ENCODE measurements around the gene PHLDB3. TPM values are rescaled to one million over a fixed set of nuclear protein-coding genes. Genes with fewer than 3 reads are reported as not detected.

Gene PHLDB3
- total RNA-seq, 2 donors from 2014 or later = 7.7 to 13.5 TPM

GRCh38 chr19:43533546-43534304, 29.2 kb upstream of the PHLDB3 start:
- peak overlapping the region; percentile 93 for H3K27ac Mint-ChIP-seq
- H3K9ac ChIP-seq (ENCODE audit: extremely low read depth, low read length, poor library complexity, severe bottlenecking) = no peak overlapping the region

DNA sequence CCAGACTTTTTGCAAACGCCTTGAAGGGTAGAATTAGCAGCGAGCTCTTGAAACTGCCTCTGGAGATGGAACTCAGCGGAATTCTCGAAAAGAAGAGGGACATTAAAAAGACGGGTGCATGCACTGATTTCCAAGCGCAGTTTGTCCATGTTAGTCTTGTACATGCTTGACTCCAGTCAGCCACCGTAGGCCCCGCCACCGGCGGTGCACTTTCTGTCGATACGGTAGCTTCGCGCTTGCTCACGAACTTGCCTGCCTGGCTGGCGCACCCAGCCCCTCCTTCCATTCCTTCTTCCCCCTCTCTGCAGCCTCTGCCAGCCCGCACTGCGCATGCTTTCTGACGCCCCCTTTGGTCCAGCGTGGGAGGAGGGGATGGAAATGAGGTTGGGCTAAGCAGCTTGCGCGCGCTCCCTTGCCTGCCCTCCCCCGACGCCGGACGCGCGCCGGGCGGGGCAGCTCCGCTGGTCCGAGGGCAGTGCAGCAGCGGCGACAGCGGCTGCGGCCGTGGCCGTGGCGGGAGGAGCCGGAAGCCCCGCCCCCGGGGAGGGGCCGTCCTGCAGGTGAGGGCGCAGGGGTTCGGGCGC, 28.5 kb upstream of the PHLDB3 start, which contains the start of gene ZNF575:
ZNF575 (plus strand) TSS at position 227 of the 584 bp plus-strand sequence. CDS start 1,235 bp downstream, outside the sequence.
- Mint-ChIP-seq H3K27ac (peak within 1 kb of the TSS; percentile 93), H3K4me1 (peaks cover 5% of the 10 kb centered on the region), H3K36me3 (ENCODE audit: low read depth) (peaks cover 15% of the 10 kb centered on the region), H3K27me3 (ENCODE audit: insufficient read depth) (peaks cover 16% of the 10 kb centered on the region), H3K9me3 (no peaks in the 10 kb centered on the region), H3K4me3 (peak within 1 kb of the TSS; percentile 66)
- no peaks in the 10 kb centered on the region for H3K9me3 ChIP-seq (ENCODE audit: control insufficient read depth, low read length)
- peaks cover 13% of the 10 kb centered on the region for H3K36me3 ChIP-seq (ENCODE audit: control insufficient read depth, insufficient read depth, low read length)
- H3K27ac ChIP-seq (ENCODE audit: low read depth, low read length) = peak within 1 kb of the TSS; percentile 85
- H3K9ac ChIP-seq (ENCODE audit: extremely low read depth, low read length, poor library complexity, severe bottlenecking) = peak within 1 kb of the TSS; percentile 41
- WGBS, 2 experiments (ENCODE audit: insufficient coverage in 1 of 2, insufficient read length in 1 of 2) = 0 to 1% methylated on average over 13 to 46 of the region's 47 CpGs
- peak; percentile 97 for DNase-seq
- TF ChIP-seq, protein P1, sequence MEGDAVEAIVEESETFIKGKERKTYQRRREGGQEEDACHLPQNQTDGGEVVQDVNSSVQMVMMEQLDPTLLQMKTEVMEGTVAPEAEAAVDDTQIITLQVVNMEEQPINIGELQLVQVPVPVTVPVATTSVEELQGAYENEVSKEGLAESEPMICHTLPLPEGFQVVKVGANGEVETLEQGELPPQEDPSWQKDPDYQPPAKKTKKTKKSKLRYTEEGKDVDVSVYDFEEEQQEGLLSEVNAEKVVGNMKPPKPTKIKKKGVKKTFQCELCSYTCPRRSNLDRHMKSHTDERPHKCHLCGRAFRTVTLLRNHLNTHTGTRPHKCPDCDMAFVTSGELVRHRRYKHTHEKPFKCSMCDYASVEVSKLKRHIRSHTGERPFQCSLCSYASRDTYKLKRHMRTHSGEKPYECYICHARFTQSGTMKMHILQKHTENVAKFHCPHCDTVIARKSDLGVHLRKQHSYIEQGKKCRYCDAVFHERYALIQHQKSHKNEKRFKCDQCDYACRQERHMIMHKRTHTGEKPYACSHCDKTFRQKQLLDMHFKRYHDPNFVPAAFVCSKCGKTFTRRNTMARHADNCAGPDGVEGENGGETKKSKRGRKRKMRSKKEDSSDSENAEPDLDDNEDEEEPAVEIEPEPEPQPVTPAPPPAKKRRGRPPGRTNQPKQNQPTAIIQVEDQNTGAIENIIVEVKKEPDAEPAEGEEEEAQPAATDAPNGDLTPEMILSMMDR (conservative IDR thresholded peaks at IDR 0.05) = peak; percentile 9
- no peaks in the 10 kb centered on the region for H3K4me1 ChIP-seq (ENCODE audit: control insufficient read depth, insufficient read depth, low read length)
- H3K27me3 ChIP-seq (ENCODE audit: control insufficient read depth, insufficient read depth, low read length, poor library complexity, severe bottlenecking) = no peaks in the 10 kb centered on the region
- H3K4me3 ChIP-seq (ENCODE audit: low read length) = peak within 1 kb of the TSS; percentile 92

More at GRCh38 chr19:43533546-43534304, 29.2 kb upstream of the PHLDB3 start:
- TF ChIP-seq, protein P1 (conservative IDR thresholded peaks at IDR 0.05) = no peak
- H3K9me3 Mint-ChIP-seq = peaks cover 4% of the 10 kb centered on the region
- H3K27me3 Mint-ChIP-seq (ENCODE audit: insufficient read depth) = peaks cover 10% of the 10 kb centered on the region
- H3K36me3 Mint-ChIP-seq (ENCODE audit: low read depth) = peaks cover 21% of the 10 kb centered on the region
- DNase-seq = peak; percentile 99
- Histone ChIP-seq H3K27ac (ENCODE audit: low read depth, low read length) (peak overlapping the region; percentile 85), H3K36me3 (ENCODE audit: control insufficient read depth, insufficient read depth, low read length) (peaks cover 20% of the 10 kb centered on the region), H3K27me3 (ENCODE audit: control insufficient read depth, insufficient read depth, low read length, poor library complexity, severe bottlenecking) (no peaks in the 10 kb centered on the region), H3K9me3 (ENCODE audit: control insufficient read depth, low read length) (peaks cover 6% of the 10 kb centered on the region), H3K4me3 (ENCODE audit: low read length) (peak overlapping the region; percentile 92), H3K4me1 (ENCODE audit: control insufficient read depth, insufficient read depth, low read length) (no peaks in the 10 kb centered on the region)
- peak overlapping the region; percentile 66 for H3K4me3 Mint-ChIP-seq
- WGBS, 2 experiments (ENCODE audit: insufficient coverage in 1 of 2, insufficient read length in 1 of 2) = 1% methylated on average over 29 to 41 of the region's 41 CpGs
- peaks cover 5% of the 10 kb centered on the region for H3K4me1 Mint-ChIP-seq

GRCh38 chr19:43532571-43532961, 28.0 kb upstream of the PHLDB3 start:
- Histone ChIP-seq H3K4me1 (ENCODE audit: control insufficient read depth, insufficient read depth, low read length) (no peaks in the 10 kb centered on the region), H3K36me3 (ENCODE audit: control insufficient read depth, insufficient read depth, low read length) (peaks cover 8% of the 10 kb centered on the region), H3K4me3 (ENCODE audit: low read length) (peak overlapping the region; percentile 92), H3K9ac (ENCODE audit: extremely low read depth, low read length, poor library complexity, severe bottlenecking) (peak overlapping the region; percentile 41), H3K27ac (ENCODE audit: low read depth, low read length) (peak overlapping the region; percentile 85), H3K27me3 (ENCODE audit: control insufficient read depth, insufficient read depth, low read length, poor library complexity, severe bottlenecking) (no peaks in the 10 kb centered on the region), H3K9me3 (ENCODE audit: control insufficient read depth, low read length) (no peaks in the 10 kb centered on the region)
- Mint-ChIP-seq H3K36me3 (ENCODE audit: low read depth) (peaks cover 13% of the 10 kb centered on the region), H3K4me3 (peak overlapping the region; percentile 66), H3K27me3 (ENCODE audit: insufficient read depth) (peaks cover 20% of the 10 kb centered on the region), H3K27ac (peak overlapping the region; percentile 91), H3K4me1 (peaks cover 5% of the 10 kb centered on the region), H3K9me3 (no peaks in the 10 kb centered on the region)
- 25 to 28% methylated on average over 14 to 16 of the region's 16 CpGs for WGBS, 2 experiments (ENCODE audit: insufficient coverage in 1 of 2, insufficient read length in 1 of 2)
- no peak for DNase-seq
- TF ChIP-seq, protein P1 (conservative IDR thresholded peaks at IDR 0.05) = no peak

Measured in endodermal cell (in vitro differentiated cells).